Measurements from ENCODE around the gene GP1BB. TPM values are rescaled to one million over a fixed set of nuclear protein-coding genes. Genes with fewer than 3 reads are reported as not detected.

Gene GP1BB
- total RNA-seq, 1 experiment from 2014 or later, result 3.6 TPM

- TF ChIP-seq REST (IDR thresholded peaks at IDR 0.05; ENCODE audit: insufficient read depth in 1 of 2, low read depth in 2 of 2, low read length in 1 of 2) (no peak), CTCF (IDR thresholded peaks at IDR 0.05) (no peak), SIN3A (IDR thresholded peaks at IDR 0.05; ENCODE audit: borderline replicate concordance, insufficient read depth, low read depth, low read length) (no peak), TCF7L2 (IDR thresholded peaks at IDR 0.05; ENCODE audit: low read depth, low read length) (no peak), POLR2AphosphoS5 (IDR thresholded peaks at IDR 0.05; ENCODE audit: low read depth, low read length) (no peak)
- ATAC-seq, result no peak
- intact Hi-C loops (cut with micrococcal nuclease; ENCODE audit: unreplicated experiment), result no loop called here
- Histone ChIP-seq H3K36me3 (ENCODE audit: control insufficient read depth, insufficient read depth, low read length) (no peaks in the 10 kb centered on the region), H3K9me3 (ENCODE audit: control insufficient read depth, insufficient read depth, low read depth, low read length) (no peaks in the 10 kb centered on the region), H3K27me3 (ENCODE audit: control insufficient read depth, insufficient read depth, low read length) (no peaks in the 10 kb centered on the region), H3K27ac (ENCODE audit: low read length) (no peak overlapping the region), H3K4me3 (ENCODE audit: low read depth in 2 of 2, low read length in 2 of 2) (no peak overlapping the region), H3K4me1 (ENCODE audit: control insufficient read depth, insufficient read depth, low read length) (no peaks in the 10 kb centered on the region; the same call in 1 of the 2 replicates)
- POLR2A ChIA-PET, result no interaction called here
- CTCF ChIA-PET, result no interaction called here
- DNase-seq (ENCODE audit: low read depth, low spot score), result no peak
- in situ Hi-C loops (cut with HindIII; ENCODE audit: low pct_unique_long_range_greater_than_20kb, low sequenced_read_pairs), result no loop called here
- no TSS peak for BruUV-seq (replicated peaks)
Observed at GRCh38 chr22:19728836-19729235, 5.5 kb downstream of the GP1BB start.

- ATAC-seq (no peak), DNase-seq (ENCODE audit: low read depth, low spot score) (no peak)
- Histone ChIP-seq H3K27me3 (ENCODE audit: control insufficient read depth, insufficient read depth, low read length) (no peaks in the 10 kb centered on the region), H3K4me1 (ENCODE audit: control insufficient read depth, insufficient read depth, low read length) (no peaks in the 10 kb centered on the region; the same call in 1 of the 2 replicates), H3K4me3 (ENCODE audit: low read depth in 2 of 2, low read length in 2 of 2) (no peak overlapping the region), H3K9me3 (ENCODE audit: control insufficient read depth, insufficient read depth, low read depth, low read length) (no peaks in the 10 kb centered on the region), H3K27ac (ENCODE audit: low read length) (no peak overlapping the region), H3K36me3 (ENCODE audit: control insufficient read depth, insufficient read depth, low read length) (no peaks in the 10 kb centered on the region)
- CTCF ChIA-PET, result interaction anchor here (1.8 kb wide), 1 partner anchor 181 kb away, joined by 19 read pairs; no protein-coding TSS in a partner anchor
- intact Hi-C loops (cut with micrococcal nuclease; ENCODE audit: unreplicated experiment), result no loop called here
- in situ Hi-C loops (cut with HindIII; ENCODE audit: low pct_unique_long_range_greater_than_20kb, low sequenced_read_pairs), result no loop called here
- POLR2A ChIA-PET, result no interaction called here
- no TSS peak for BruUV-seq (replicated peaks)
- TF ChIP-seq SIN3A (IDR thresholded peaks at IDR 0.05; ENCODE audit: borderline replicate concordance, insufficient read depth, low read depth, low read length) (no peak), CTCF (IDR thresholded peaks at IDR 0.05) (no peak), POLR2AphosphoS5 (IDR thresholded peaks at IDR 0.05; ENCODE audit: low read depth, low read length) (no peak), REST (IDR thresholded peaks at IDR 0.05; ENCODE audit: insufficient read depth in 1 of 2, low read depth in 2 of 2, low read length in 1 of 2) (no peak), TCF7L2 (IDR thresholded peaks at IDR 0.05; ENCODE audit: low read depth, low read length) (no peak)
Observed at GRCh38 chr22:19729507-19729906, 6.2 kb downstream of the GP1BB start.
